ENCODE measurements around the gene THY1.

Gene THY1

DNA sequence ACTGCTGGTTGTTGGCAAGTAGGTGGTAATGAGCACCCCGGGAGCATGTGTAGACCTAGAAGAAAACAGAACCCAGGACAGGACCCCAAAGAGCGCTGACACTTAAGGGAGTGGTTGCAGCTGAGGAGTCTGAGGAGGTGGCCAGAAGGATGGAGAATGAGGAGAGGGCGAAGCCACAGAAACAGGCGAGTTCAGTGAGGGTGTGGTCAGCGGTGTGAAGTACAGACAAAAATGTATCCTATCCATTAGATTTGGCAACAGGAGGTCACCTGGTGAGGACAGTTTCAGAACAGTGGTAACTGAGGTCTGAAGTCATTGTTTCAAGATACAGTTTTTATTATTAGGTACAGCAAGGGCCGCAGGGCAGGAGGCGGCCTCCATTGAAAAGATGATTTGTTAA lies 8.6 kb upstream of the THY1 start:
- TF ChIP-seq GATA3 (IDR thresholded peaks at IDR 0.05; ENCODE audit: low read depth, low read length) (no peak), GATA2 (IDR thresholded peaks at IDR 0.05; ENCODE audit: low read depth, low read length) (no peak)

DNA sequence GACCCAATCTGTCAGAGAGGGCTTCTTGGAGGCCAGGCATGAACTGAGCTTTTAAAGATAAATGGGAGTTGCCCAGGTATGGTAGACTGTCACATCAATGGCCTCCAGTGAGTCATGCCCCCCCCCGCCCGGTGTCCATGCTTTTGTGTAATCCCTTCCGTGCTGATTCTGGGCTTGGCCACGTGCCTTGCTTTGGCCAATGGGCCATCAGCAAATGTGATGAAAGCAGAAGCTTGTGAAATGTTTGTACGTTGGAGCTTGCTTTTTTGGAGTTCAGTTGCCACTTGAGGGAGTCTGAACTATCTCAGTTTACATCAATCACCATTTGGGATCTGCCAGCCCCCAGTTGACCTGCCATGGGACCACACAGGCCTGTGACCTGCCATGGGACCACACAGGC lies 4.3 kb upstream of the THY1 start:
- TF ChIP-seq GATA3 (IDR thresholded peaks at IDR 0.05; ENCODE audit: low read depth, low read length) (no peak), GATA2 (IDR thresholded peaks at IDR 0.05; ENCODE audit: low read depth, low read length) (no peak)

DNA sequence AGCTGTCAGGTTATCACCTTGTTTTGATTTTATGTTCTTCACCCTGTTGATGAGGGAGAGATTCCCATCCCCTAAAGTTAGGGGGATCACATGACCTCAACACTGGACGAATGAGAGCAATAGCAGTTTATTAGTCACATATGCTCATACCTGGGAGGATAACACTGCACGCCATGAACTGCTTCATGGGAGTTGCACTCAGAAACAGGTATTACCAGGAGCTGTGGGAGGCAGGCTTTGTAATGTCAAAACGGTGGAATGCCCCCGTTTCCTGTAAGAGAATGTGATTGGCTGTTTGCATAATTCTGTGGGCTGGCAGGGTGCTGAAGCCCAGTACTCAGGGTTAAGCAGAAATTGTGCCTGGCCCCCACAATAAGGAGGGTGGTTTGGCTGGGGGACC lies 3.2 kb upstream of the THY1 start:
- no peak for TF ChIP-seq GATA3 (IDR thresholded peaks at IDR 0.05; ENCODE audit: low read depth, low read length)
- TF ChIP-seq GATA2 (IDR thresholded peaks at IDR 0.05; ENCODE audit: low read depth, low read length): no peak

DNA sequence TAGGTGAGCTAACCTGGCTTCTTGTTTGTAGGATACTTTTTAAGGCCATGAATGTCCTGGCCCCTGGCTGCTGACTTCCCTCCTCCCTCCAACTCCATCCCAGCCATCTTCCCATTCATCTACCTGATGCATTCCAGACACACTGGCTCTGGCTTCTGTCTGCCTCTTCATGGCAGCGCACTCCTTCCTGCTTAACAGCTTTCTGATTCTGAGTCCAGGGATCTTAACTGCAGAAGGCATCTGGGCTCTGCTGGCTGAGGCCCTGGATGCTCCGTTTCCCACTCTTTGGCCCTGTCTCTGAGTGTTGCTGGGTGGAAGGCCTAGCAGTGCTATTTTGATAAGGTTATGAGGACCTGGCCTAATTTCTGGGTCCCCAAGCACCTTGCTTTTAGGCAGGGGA lies 1.8 kb upstream of the THY1 start:
- TF ChIP-seq GATA2 (IDR thresholded peaks at IDR 0.05; ENCODE audit: low read depth, low read length) (no peak), GATA3 (IDR thresholded peaks at IDR 0.05; ENCODE audit: low read depth, low read length) (no peak)

DNA sequence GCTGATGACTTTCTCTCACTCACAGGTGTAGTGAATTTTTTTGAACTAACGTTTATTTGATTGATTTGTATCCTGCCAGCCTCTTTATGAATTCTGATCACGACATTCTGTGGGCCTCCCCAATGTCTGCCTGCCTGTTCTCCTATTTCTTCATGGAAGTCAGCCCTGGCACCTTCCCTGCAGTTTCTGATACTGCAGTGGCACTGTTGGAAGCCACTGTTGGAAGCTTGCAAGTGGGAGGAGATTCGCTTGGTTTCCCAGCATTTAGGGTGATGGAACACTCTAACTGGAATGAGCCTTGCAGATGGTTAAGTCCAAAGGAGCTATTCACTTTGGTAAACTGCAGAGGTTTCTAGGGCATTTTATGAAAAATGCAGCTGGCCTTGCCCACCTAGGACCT lies 1.3 kb upstream of the THY1 start:
- no peak for TF ChIP-seq GATA2 (IDR thresholded peaks at IDR 0.05; ENCODE audit: low read depth, low read length)
- no peak for TF ChIP-seq GATA3 (IDR thresholded peaks at IDR 0.05; ENCODE audit: low read depth, low read length)

DNA sequence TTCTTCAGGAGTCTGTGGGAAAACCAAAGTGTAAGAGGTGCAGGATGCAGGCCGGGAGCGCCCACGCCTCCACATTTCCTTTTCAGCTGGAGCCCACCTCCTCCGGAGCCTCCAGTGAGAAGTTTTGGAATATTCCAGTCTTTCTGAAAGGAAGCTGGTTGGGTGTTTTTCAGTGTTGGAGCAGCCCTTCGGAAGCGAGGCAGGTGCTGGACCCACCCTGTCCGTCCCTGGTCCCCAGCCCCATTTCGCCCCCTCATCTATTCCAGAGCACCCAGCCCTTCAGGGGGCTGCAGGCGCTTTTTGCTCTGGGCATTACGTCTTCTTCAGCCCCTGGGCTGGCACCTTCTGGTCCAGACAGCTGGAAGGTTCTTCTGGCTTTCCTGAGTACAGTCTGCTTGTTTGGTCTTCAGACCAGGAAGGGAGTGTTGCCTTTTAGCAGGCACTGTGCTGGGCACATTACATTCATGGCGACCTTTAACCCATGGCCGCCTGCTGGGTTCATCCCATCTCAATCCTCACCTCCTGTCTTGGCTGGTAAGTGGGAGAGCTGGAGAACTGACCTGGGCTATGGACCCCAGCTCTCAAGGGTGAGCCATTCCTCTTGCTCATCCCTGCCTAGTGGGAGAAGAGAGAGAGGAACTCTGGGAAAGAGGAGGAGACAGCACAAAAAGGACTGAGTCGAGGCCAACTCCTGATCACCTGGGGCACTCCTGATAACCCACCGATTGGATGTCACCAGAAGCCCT lies 710 bp upstream of the THY1 start:
- TF ChIP-seq GATA2 (IDR thresholded peaks at IDR 0.05; ENCODE audit: low read depth, low read length): no peak
- no peak for TF ChIP-seq GATA3 (IDR thresholded peaks at IDR 0.05; ENCODE audit: low read depth, low read length)

DNA sequence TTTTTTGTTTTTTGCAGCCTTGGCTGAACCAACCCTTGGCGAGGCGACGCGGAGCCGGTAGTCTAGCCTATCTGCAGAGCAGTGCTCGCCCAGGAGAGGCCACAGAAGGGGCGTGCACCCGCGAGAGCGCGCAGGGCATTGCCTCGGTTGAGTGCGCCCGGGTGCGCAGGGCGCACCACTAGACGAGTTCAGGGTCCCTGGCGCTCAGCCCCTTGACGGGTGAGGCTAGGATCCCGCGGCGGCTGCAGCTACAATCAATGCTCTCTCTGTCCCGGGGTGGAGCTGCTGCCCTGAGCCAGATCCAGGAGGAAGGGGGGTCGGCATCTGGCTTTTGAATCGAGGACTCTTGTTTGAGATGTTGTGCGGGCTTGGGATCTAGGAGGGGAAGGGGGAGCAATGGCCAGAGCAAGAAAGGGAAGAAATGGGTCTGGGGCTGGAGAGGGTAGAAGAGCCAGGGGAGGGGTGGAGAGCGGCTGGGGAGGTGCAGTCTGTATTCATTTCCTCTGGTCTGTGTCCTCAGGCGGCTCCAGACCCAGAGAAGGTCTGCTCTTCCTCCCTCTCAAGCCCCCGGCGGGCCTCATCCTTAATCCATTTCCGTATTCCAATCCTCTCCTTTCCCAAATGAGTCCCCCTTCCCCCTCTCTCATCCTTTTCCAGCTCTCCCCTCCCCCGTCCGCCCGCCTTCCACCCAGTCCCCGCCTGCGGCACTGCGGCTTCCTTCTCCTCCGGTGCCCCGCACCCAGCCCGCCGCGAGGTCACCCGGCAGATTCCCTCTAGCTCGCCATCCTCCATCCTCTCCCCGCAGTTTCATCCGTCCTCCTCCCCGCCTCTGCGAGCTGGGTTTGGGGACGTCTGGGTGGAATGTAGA lies 797 bp downstream of the THY1 start:
- no peak for TF ChIP-seq GATA2 (IDR thresholded peaks at IDR 0.05; ENCODE audit: low read depth, low read length)

DNA sequence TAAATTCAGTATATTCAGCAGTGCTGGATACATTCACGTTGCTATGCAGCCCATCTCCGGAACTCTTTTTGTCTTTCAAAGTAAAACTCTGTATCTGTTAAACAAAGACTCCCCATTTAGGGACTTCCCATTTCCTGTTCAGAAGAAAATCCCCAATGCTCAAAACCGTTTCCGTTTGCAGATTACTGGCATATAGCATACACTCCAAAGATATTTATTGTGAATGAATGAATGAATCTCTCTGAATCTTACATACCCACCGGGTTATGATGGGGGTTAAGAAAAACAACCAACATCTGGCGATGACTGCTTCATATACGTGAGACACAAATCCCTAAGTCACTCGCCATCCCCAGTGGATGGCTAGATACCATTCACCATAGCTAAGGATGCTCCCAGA lies 1.6 kb downstream of the THY1 start:
- TF ChIP-seq GATA2 (IDR thresholded peaks at IDR 0.05; ENCODE audit: low read depth, low read length) (no peak), GATA3 (IDR thresholded peaks at IDR 0.05; ENCODE audit: low read depth, low read length) (no peak)

DNA sequence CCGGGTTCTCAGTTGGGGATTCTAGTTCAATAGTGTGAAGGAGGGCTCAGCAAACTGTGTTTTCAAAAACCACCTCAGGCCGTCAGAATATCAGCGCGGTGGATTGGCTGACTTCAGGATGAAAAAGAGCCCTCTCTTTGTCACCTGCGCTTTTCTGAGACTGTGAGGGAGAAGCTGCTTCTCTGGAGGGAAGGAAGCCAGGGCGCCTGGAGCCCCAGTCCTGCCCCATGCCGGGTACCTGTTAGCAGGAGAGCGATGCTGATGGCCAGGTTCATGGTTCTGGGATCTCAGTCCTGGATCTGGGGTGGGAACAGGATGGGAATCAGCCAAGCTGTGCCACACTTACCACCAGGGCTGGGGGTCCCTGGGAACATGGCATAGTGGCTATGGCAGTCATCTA lies 2.3 kb downstream of the THY1 start:
- TF ChIP-seq GATA3 (IDR thresholded peaks at IDR 0.05; ENCODE audit: low read depth, low read length) (no peak), GATA2 (IDR thresholded peaks at IDR 0.05; ENCODE audit: low read depth, low read length) (no peak)

DNA sequence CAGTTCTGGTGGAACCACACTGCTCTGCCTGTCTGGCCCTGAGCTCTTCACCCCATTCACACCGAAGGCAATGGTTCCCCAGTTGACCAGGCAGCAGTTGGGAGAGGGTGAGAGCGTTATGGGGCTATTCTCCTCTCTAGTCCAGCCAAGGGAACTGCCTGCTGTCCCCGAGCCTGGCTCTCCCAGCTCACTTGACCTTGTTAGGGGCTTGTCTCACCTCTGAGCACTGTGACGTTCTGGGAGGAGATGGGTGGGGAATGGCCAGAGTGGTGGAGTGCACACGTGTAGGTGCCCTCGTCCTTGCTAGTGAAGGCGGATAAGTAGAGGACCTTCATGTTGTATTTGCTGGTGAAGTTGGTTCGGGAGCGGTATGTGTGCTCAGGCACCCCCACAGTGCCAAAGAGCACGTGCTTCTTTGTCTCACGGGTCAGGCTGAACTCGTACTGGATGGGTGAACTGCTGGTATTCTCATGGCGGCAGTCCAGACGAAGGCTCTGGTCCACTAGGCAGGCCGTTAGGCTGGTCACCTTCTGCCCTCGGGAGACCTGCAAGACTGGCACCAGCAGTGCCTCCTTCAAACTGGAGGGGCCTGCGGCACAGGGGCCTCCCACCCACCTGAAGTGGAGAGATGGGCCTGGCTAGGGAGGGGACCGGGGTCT lies 3.0 kb downstream of the THY1 start:
- TF ChIP-seq GATA3 (IDR thresholded peaks at IDR 0.05; ENCODE audit: low read depth, low read length): no peak
- TF ChIP-seq GATA2 (IDR thresholded peaks at IDR 0.05; ENCODE audit: low read depth, low read length): no peak

DNA sequence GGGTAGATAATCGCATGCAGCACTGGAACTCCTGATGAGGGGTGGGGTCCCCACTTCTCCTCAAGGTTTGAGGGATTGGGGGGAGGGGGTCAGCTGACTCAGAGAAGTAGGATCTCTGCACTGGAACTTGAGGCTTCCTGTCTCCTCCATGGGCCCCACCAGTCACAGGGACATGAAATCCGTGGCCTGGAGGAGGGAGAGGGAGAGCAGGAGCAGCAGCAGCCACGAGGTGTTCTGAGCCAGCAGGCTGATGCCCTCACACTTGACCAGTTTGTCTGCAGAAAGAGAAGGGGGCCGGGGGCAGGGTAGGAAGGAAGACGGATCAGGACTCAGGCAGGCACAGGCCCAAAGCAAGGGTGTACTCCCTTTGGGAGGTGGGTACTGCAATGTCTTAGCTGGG lies 3.7 kb downstream of the THY1 start:
- no peak for TF ChIP-seq GATA3 (IDR thresholded peaks at IDR 0.05; ENCODE audit: low read depth, low read length)
- TF ChIP-seq GATA2 (IDR thresholded peaks at IDR 0.05; ENCODE audit: low read depth, low read length): no peak

DNA sequence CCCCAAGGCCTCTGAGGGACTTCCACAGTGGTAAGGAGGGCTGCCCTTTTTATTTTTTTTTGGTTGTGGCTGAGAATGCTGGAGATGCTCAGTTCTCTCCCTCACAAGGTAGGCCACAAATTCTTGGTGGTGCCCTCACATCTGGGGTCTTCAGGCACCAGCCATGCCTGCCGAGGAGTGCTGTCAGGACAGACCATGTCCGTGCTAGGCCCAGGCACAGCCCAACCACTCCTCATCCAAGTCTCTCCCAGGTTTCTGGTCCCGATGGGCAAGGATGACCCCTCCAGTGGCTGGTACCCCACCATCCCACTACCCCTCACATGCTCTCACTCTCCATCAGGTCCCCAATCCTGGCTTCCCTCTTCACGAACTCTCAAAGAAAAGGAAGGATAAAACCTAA lies 4.2 kb downstream of the THY1 start:
- no peak for TF ChIP-seq GATA2 (IDR thresholded peaks at IDR 0.05; ENCODE audit: low read depth, low read length)
- no peak for TF ChIP-seq GATA3 (IDR thresholded peaks at IDR 0.05; ENCODE audit: low read depth, low read length)

DNA sequence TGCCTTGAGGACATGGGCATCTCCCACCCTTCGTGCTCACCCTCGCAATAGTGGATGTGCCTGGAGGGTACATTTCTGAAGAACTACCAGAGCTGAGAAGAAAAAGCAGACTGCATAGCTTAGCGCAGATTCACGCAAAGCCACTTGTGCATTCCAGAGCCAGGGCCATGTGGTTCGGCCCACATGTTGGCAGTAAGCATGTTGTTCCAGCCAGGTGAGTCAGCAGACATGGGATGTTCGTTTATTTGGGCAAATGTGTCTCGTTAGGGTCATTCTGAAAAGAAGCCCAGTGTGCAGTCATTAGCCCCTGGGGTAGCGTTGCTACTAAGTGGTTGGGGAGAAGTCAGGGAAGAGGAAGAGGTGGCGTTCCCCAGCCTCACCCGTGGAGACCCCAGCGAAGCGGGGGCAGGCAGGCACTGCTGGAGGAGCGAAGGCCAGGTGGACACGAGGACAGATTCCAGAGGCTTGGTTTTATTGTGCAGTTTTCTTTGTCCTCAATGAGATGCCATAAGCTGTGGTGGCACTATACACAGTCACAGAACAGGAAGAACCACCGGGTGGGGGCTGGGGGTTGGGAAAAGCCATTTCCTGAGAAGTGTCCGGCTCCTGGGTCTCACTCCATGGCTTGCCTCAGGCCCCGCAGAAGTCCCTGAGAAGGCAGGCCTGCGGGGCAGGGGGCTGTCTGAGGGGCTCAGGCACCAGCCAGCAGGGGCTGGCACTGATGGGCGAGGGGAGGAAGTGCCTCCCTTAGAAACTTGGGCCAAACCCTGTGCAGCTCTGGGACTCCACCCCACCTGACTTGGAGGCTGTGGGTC lies 5.0 kb downstream of the THY1 start:
- TF ChIP-seq GATA3 (IDR thresholded peaks at IDR 0.05; ENCODE audit: low read depth, low read length) (no peak), GATA2 (IDR thresholded peaks at IDR 0.05; ENCODE audit: low read depth, low read length) (no peak)
